Panc1 (cell line): ENCODE results near the gene MTRF1L. TPM values are rescaled to one million over a fixed set of nuclear protein-coding genes. Genes with fewer than 3 reads are reported as not detected.

Source experiments
- ATAC-seq: fragments of 200-7000 bp; cut with Tn5 transposase; 2 replicates; pipeline ENCODE4 v1.9.1; 2020; ENCODE audit warnings: mild to moderate bottlenecking, moderate library complexity
- BruUV-seq: library from RNA; stranded (reverse); fragments of 400-500 nt; replicated peaks from 2 replicates; lab custom pipeline; 2021; lab: Mats Ljungman, UMichigan
- CTCF ChIA-PET: fragments of 300-600 bp; sonication (Branson Sonifier 250); formaldehyde crosslinking; loops from one replicate; lab custom pipeline; 2022; ENCODE audit warnings: antibody characterized with exemption; lab: Charles Lee
- POLR2A ChIA-PET: fragments of 300-600 bp; sonication (Branson Sonifier 250); formaldehyde crosslinking; loops from one replicate; lab custom pipeline; 2022; ENCODE audit warnings: antibody characterized with exemption; lab: Charles Lee
- DNase-seq: peaks from one replicate; pipeline ENCODE4 v3.0.0-alpha.2; 2010; ENCODE audit warnings: low read depth, low spot score
- H3K27ac ChIP-seq: 2 replicates; pipeline ENCODE4 v1.5.1; 2011; ENCODE audit warnings: mild to moderate bottlenecking, low read length, inconsistent platforms
- H3K27me3 ChIP-seq: fragments of 200-500 bp; sonication (Bioruptor generic); 2 replicates; pipeline ENCODE4 v1.6.0; 2014; ENCODE audit warnings: low read length, inconsistent platforms; ENCODE audit not compliant: control insufficient read depth, insufficient read depth
- H3K36me3 ChIP-seq: fragments of 200-500 bp; sonication (Bioruptor generic); 2 replicates; pipeline ENCODE4 v1.5.1; 2014; ENCODE audit warnings: inconsistent platforms, mild to moderate bottlenecking, low read length, moderate library complexity; ENCODE audit not compliant: control insufficient read depth, insufficient read depth
- H3K4me1 ChIP-seq: 2 replicates; pipeline ENCODE4 v1.5.1; 2011; ENCODE audit warnings: inconsistent platforms, mild to moderate bottlenecking, low read length, moderate library complexity; ENCODE audit not compliant: control insufficient read depth, insufficient read depth
- H3K4me3 ChIP-seq, 2 experiments: 2 replicates each; pipeline ENCODE4 v1.5.1; 2011 to 2012; ENCODE audit warnings: low read depth in 2 of 2, low read length in 2 of 2, mild to moderate bottlenecking in 2 of 2, inconsistent platforms in 1 of 2, moderate library complexity in 1 of 2
- H3K9me3 ChIP-seq: fragments of 200-500 bp; sonication (Bioruptor generic); 2 replicates; pipeline ENCODE4 v1.5.1; 2014; ENCODE audit warnings: low read depth, mild to moderate bottlenecking, inconsistent platforms, low read length, moderate library complexity; ENCODE audit not compliant: control insufficient read depth, insufficient read depth
- POLR2AphosphoS5 ChIP-seq: IDR thresholded peaks from 2 replicates; pipeline ENCODE4 v1.6.1; 2012; ENCODE audit warnings: mild to moderate bottlenecking, low read depth, low read length, moderate library complexity
- SIN3A ChIP-seq: IDR thresholded peaks from 2 replicates; pipeline ENCODE4 v1.6.1; 2012; ENCODE audit warnings: low read depth, mild to moderate bottlenecking, low read length, moderate library complexity, borderline replicate concordance; ENCODE audit not compliant: insufficient read depth
- TCF7L2 ChIP-seq: IDR thresholded peaks from 2 replicates; pipeline ENCODE4 v1.6.1; 2011; ENCODE audit warnings: mild to moderate bottlenecking, low read depth, low read length, inconsistent platforms
- in situ Hi-C: cut with HindIII; loops from 2 replicates; pipeline ENCODE4 v1.10.0; 2016; ENCODE audit warnings: low sequenced_read_pairs, low pct_unique_long_range_greater_than_20kb
- intact Hi-C: fragments of 100-400 bp; cut with micrococcal nuclease; formaldehyde crosslinking; loops from one replicate; pipeline ENCODE4 v1.10.0; 2022; ENCODE audit not compliant: unreplicated experiment
- total RNA-seq: library from RNA; stranded (reverse); gene quantifications from one replicate; pipeline ENCODE4 v1.2.1, GENCODE V29; 2021; ENCODE audit not compliant: unreplicated experiment
- TF ChIP-seq, protein P1 (sequence below), 2 experiments: IDR thresholded peaks; 2 replicates each; pipeline ENCODE4 v1.6.1; 2011 to 2012; ENCODE audit warnings: low read depth in 2 of 2, control low read depth in 1 of 2, low read length in 1 of 2, mild to moderate bottlenecking in 1 of 2, moderate library complexity in 1 of 2; ENCODE audit not compliant: insufficient read depth in 1 of 2
- TF ChIP-seq, protein P2 (sequence below): fragments of 450-650 bp; IDR thresholded peaks from 2 replicates; pipeline ENCODE4 v1.5.1; 2017; ENCODE audit warnings: mild to moderate bottlenecking

Gene MTRF1L
- total RNA-seq, 1 experiment from 2014 or later = 22.7 TPM

DNA sequence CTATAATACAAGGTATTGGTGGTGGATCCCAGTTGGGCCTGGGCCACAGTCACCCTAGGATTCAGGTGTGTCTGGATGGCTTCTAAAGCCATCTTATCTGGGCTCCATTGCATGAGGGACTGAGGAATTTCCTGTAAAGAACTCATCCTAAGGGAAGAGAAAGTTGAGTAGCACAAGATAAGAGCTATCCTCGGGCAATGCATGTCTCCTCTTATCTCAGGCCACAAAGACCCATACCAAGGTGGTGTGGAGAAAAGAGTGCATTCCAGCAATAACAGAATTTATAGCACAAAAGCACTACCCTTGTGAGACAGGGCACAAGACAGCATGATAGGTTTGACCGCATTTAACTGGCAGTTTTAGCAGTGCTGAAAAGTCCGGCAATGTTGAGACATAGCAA lies 14.3 kb upstream of the MTRF1L start:
- Histone ChIP-seq H3K9me3 (no peaks in the 10 kb centered on the region), H3K4me1 (no peaks in the 10 kb centered on the region), H3K36me3 (no peaks in the 10 kb centered on the region; the same call in 1 of the 2 replicates), H3K4me3 (no peak overlapping the region), H3K27me3 (no peaks in the 10 kb centered on the region), H3K27ac (no peak overlapping the region)
- in situ Hi-C loops = no loop called here
- TF ChIP-seq, protein P1, sequence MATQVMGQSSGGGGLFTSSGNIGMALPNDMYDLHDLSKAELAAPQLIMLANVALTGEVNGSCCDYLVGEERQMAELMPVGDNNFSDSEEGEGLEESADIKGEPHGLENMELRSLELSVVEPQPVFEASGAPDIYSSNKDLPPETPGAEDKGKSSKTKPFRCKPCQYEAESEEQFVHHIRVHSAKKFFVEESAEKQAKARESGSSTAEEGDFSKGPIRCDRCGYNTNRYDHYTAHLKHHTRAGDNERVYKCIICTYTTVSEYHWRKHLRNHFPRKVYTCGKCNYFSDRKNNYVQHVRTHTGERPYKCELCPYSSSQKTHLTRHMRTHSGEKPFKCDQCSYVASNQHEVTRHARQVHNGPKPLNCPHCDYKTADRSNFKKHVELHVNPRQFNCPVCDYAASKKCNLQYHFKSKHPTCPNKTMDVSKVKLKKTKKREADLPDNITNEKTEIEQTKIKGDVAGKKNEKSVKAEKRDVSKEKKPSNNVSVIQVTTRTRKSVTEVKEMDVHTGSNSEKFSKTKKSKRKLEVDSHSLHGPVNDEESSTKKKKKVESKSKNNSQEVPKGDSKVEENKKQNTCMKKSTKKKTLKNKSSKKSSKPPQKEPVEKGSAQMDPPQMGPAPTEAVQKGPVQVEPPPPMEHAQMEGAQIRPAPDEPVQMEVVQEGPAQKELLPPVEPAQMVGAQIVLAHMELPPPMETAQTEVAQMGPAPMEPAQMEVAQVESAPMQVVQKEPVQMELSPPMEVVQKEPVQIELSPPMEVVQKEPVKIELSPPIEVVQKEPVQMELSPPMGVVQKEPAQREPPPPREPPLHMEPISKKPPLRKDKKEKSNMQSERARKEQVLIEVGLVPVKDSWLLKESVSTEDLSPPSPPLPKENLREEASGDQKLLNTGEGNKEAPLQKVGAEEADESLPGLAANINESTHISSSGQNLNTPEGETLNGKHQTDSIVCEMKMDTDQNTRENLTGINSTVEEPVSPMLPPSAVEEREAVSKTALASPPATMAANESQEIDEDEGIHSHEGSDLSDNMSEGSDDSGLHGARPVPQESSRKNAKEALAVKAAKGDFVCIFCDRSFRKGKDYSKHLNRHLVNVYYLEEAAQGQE (IDR thresholded peaks at IDR 0.05; ENCODE audit: insufficient read depth in 1 of 2, low read depth in 2 of 2, low read length in 1 of 2) = no peak
- TF ChIP-seq, protein P2, sequence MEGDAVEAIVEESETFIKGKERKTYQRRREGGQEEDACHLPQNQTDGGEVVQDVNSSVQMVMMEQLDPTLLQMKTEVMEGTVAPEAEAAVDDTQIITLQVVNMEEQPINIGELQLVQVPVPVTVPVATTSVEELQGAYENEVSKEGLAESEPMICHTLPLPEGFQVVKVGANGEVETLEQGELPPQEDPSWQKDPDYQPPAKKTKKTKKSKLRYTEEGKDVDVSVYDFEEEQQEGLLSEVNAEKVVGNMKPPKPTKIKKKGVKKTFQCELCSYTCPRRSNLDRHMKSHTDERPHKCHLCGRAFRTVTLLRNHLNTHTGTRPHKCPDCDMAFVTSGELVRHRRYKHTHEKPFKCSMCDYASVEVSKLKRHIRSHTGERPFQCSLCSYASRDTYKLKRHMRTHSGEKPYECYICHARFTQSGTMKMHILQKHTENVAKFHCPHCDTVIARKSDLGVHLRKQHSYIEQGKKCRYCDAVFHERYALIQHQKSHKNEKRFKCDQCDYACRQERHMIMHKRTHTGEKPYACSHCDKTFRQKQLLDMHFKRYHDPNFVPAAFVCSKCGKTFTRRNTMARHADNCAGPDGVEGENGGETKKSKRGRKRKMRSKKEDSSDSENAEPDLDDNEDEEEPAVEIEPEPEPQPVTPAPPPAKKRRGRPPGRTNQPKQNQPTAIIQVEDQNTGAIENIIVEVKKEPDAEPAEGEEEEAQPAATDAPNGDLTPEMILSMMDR = no peak
- TF ChIP-seq SIN3A (no peak), POLR2AphosphoS5 (no peak), TCF7L2 (no peak)
- BruUV-seq = no TSS peak
- ATAC-seq (no peak), DNase-seq (no peak)
- POLR2A ChIA-PET = no interaction called here
- CTCF ChIA-PET = no interaction called here
- intact Hi-C loops = no loop called here

DNA sequence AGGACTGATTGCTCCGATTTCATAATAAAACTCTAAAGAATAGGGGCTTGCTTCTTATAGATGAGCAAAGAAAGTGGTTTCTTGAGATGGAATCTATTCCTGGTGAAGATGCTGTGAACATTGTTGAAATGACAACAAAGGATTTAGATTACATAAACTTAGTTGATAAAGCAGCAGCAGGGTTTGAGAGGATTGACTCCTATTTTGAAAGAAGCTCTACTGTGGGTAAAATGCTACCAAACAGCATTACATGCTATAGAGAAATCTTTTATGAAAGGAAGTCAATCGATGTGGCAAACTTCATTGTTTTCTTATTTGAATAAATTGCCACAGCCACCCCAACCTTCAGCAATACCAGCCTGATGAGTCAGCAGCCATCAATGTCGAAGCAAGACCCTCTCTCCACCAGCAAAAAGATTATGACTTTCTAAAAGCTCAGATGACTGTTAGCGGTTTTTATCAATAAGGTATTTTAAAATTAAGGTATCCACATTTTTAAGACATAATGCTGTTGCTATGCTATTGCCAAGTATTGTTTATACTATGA lies 12.7 kb upstream of the MTRF1L start:
- H3K27ac ChIP-seq = no peak overlapping the region
- no peak for ATAC-seq
- in situ Hi-C loops (no loop called here), intact Hi-C loops (no loop called here)
- H3K36me3 ChIP-seq = no peaks in the 10 kb centered on the region; the same call in 1 of the 2 replicates
- no peak overlapping the region for H3K4me3 ChIP-seq
- H3K9me3 ChIP-seq = no peaks in the 10 kb centered on the region
- no peaks in the 10 kb centered on the region for H3K4me1 ChIP-seq
- no peak for TF ChIP-seq POLR2AphosphoS5
- TF ChIP-seq, protein P2 = no peak
- CTCF ChIA-PET = no interaction called here
- POLR2A ChIA-PET = no interaction called here
- H3K27me3 ChIP-seq = no peaks in the 10 kb centered on the region
- no peak for DNase-seq
- no TSS peak for BruUV-seq
